Stimulated activated CD8-positive, alpha-beta memory T cell treated with anti-CD3 and anti-CD28 coated beads, Interleukin-7, amount 100 ng/mL, for 48 hours (primary cell): ENCODE measurements around the gene RECK.

Experiments used
- DNase-seq, 2 donors: peaks; one replicate each; pipeline ENCODE4 v3.0.0-alpha.2; 2020; ENCODE audit warnings: low read depth in 1 of 2; ENCODE audit errors: extremely low read depth in 1 of 2

Gene RECK

DNA sequence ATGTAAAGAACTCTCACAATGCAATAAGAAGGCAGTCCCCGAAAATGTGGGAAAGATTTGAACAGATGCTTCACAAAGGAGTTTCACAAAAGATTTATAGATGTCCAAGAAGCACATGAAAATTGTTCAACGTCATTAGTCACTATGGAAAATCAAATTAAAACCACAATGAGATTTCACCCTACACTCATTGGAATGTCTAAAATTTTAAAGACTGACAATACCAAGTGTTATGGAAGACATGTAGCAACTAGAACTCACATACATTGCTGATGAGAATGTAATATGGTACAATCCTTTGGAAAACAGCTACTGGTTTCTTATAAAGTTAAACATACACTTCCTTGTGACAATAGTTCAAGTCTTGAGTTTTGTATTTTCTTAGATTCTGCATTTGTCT is 11.0 kb upstream of the RECK start:
- DNase-seq, result no peak

DNA sequence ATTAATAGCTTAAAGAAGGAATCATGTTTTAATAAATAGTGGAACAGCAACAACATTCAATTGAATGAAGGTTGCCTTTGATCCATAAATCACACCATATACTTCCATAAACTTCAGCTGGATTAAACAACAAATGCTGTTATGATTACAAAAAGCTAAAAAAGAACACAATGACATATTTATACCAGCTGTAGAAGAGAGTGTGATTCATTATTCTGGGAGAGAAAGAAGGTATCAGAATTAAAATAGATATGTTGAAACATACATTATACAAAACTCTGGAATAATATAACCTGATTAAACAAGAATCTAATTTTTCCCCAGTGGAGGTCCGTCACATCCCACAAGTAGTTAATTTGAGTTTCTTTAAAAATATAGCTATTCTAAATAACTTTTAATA is 7.5 kb upstream of the RECK start:
- no peak for DNase-seq

- DNase-seq, result no peak
These were observed 6.8 kb upstream of the RECK start for GRCh38 chr9:36029765-36030528.

DNA sequence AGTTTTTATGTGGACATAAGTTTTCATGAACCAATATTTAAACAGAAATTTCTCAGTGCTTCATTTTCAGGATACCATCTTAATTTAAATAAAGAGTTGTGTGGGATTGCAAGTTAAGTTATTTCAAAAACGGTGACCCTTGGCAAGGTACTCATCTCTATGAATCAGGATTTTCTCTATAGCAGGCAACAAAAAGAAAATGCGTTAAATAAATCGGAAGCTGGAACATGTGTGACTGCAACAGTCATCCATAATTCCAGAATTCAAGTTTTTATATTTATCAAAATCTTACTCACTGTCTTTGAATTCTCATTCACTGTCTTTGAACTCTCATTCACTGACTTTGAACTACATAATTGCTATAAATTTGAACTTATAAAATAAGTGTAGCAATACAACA is 5.8 kb upstream of the RECK start:
- DNase-seq, result no peak

DNA sequence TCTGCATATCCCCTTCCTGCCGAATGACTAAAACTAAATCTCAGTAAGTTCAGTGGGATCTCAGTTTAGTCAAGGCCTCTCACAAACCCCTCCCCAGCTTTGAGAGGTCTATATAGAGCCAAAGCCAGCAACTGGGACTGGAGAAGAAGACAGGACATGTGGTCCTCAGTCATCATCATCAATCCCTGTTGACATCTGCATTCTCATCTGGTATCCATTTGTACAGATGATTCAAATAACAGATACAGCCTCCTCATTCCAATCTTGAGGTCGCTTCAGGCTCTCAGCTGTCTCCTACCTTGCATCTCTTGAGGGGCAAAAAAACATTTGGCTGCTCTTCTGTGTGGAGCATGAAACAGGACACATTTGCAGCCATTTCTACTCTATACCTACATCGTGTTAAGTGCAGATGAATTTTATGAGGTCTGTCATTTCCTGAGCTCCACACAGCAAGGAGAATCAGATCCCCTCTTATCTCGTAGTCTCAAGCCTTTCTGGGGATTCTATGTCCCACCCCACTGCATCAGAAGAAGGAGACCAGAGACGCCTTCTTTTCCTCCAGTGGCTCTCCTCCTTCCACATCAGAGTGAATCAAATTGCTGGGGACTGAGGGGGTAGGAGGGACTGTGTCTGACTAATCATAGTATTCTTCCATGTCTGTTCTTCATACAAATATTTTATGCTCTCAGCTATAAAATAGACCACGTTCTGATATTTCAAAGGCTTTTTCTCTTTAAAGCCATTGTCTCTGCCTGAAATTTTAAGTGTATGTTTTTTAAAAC is 4.7 kb upstream of the RECK start:
- DNase-seq, result no peak

DNA sequence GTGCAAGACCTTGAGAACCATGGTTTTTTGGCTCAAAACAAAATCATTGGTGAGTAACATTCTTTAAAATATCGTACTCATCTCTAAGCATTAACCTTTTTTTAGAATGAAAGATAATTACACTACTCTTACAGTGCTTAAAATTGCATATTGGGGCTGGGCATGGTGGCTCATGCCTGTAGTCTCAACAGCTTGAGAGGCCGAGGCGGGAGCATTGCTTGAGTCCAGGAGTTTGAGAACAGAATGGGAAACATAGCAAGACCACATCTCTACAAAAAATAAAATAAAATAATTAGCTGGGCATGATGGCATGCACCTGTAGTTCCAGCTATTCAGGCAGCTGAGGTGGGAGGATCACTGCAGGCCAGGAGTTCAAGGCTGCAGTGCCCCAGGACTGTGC is 2.9 kb upstream of the RECK start:
- DNase-seq, result no peak

- no peak for DNase-seq
These were observed 2.5 kb upstream of the RECK start for GRCh38 chr9:36034234-36034633.

DNA sequence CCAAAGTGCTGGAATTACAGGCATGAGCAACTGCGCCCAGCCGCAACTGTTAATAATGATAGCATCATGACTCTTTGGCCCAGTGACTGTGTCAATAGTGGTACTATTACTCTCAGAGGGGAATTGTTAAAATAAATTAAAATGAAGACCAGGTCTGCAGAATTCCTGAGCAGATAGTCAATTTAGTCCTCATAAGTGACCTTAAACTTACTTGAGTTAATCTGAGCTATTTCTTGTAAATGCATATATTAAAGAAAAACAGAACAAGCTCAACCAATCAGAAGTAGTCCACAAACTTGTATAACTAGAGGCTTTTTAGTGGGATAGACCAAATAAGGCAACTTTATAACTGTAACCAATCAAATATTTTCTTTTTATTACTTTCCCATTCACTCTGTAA is 1.7 kb upstream of the RECK start:
- DNase-seq, result no peak

GRCh38 chr9:36036253-36036779 is 397 bp upstream of the RECK start:
- no peak for DNase-seq

- no peak for DNase-seq
These were observed 923 bp downstream of the RECK start for GRCh38 chr9:36037549-36038122.

DNA sequence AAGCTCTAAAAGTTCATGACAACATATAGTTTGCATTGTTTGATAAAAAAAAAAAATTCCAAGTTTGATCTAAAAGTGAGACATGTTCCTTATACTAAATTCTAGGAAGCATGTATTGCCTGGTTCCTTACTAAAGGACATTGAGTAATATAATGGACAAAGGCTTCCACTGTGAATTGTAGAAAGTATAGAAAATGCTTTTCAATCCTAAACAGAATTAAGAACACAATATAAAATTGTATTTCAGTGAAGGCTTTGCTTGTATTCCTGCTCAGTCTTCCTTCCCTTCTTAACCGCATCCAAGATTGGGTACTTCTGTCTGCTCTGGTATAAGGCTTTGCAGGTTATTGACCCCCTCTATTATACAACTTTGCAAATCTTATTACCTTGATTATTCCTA is 2.4 kb downstream of the RECK start:
- no peak for DNase-seq

DNA sequence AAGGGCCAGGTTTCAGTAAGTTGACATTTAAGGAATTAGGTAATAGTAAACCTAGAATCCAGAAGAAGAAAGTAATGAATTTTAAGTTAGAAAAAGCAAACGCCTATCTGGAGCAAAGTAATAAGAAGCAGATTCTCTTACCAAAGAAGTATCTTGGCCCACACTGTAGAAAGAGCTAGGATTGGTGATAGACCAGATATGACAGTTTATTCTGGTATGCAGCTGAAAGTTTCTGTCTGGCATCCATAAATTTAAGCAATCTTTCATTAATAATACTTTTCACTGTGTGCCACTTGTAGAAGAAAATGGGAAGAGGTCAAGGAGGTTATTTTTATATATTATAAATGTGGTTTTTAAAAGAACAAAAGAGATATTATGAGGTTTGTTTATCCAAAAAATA is 3.0 kb downstream of the RECK start:
- DNase-seq, result no peak

- no peak for DNase-seq
These were observed 3.7 kb downstream of the RECK start for GRCh38 chr9:36040271-36040925.

GRCh38 chr9:36041506-36041905 is 4.8 kb downstream of the RECK start:
- no peak for DNase-seq

DNA sequence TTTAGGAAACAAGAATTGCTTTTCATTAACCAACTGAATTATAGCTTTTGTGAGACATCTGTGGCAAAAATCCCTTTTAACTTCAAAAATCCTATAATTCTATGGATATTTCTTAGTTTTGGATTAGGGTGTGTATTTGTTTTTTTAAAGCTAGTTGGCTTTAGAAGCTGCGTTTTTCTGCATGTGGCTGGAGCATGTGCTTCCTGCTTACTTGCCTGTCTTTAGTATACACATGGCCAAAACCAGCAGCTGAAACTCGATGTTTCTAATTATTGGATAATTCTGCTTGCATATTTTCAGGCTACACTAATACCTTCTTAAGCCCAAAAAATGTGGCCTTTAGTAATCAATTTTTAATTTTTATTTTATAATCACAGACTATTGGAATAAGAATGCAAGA is 8.9 kb downstream of the RECK start:
- no peak for DNase-seq

DNA sequence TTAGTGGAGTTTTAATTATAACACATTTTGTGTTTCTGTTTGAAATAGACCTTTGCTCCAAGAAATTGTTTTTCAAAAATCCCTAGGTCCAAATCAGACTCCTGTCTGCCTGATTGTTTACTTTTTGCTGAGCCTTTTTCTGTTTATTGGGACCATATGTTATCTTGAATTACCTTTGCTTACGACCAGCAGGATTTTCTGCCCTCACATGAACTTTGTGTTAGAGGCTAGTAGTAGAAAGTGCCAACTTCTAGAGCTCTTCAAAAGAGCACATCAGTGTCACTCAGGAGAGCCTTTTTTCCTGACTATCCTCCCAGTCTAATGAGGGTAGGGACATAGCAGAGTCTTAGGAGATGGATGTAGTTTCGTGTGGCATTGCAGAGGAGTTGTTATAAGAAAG is 10.2 kb downstream of the RECK start:
- DNase-seq, result no peak

- DNase-seq, result no peak
These were observed 12.7 kb downstream of the RECK start for GRCh38 chr9:36049408-36049807.

DNA sequence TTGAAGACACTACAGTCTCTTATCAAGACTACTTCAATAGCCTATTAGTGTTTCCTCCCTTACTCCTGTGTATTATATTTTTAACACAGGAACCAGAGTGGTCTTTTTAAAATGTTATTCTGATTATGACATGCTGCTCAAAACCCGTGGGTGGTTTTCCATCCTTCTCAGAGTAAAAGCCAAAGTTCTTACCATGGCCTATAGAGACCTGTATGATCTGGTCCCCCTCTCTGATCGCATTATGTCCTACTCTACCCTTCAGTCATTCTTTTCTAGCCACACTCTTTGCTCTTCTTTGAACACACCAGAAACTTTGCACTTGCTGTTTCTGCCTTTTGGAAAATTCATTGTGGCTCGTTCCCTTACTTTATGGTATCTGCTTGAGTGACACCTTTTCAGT is 13.8 kb downstream of the RECK start:
- DNase-seq, result no peak

- no peak for DNase-seq
These were observed 14.6 kb downstream of the RECK start for GRCh38 chr9:36051317-36051716.

GRCh38 chr9:36053971-36054370 is 17.3 kb downstream of the RECK start:
- DNase-seq, result no peak

DNA sequence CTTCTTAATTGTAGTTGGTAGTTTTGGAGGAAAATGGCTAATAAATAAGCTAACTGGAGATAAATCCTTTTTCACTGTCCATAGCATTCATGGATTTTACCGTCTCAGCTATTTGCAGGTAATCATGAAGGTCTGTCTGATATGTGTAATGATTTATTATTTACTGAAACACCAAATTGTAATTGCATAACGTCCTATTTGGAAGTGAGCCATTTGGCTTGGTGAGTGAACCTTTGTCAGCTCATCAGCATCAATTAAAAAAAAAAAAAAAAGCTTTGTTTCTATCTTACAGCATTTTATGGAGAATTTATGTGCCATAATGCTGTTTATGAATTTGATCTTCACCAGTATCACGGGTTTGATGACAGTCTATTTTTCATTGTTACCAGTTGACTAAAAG is 20.2 kb downstream of the RECK start:
- DNase-seq, result no peak
